ENCODE measurements around the gene TCF12.

Gene TCF12

DNA sequence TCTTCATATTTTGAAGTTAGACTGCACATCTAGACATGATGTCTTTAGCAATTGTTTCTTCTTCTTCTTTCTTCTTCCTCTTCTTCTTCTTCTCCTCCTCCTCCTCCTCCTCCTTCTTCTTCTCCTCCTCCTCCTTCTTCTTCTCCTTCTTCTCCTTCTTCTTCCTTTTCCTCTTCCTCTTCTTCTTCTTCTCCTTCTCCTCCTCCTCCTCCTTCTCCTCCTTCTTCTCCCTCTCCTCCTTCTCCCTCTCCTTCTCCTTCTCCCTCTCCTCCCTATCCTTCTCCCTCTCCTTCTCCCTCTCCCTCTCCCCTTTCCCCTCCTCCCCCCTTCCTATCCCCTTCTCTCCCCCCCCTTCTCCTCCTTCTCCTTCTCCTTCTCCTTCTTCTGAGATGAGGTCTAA lies 21.9 kb downstream of the TCF12 start:
- H3K9me3 ChIP-seq (ENCODE audit: low read length) = 0 out of 2 replicates have a peak, but pooled peaks cover 8% of the 10 kb centered on the region
- no peak overlapping the region for H3K4me2 ChIP-seq (ENCODE audit: low read length)
- H4K20me1 ChIP-seq (ENCODE audit: insufficient read depth, low read length) = no peaks in the 10 kb centered on the region
- no peaks in the 10 kb centered on the region for H3K9me2 ChIP-seq (ENCODE audit: low read depth, low read length)
- peaks cover 96% of the 10 kb centered on the region for H3K79me2 ChIP-seq (ENCODE audit: insufficient read depth, low read length)
- no peak overlapping the region for H3K27ac ChIP-seq (ENCODE audit: low read depth, low read length, poor library complexity, severe bottlenecking)
- H3K27me3 ChIP-seq (ENCODE audit: insufficient read depth, low read length) = no peaks in the 10 kb centered on the region
- peaks cover 29% of the 10 kb centered on the region for H3K4me1 ChIP-seq (ENCODE audit: insufficient read depth, low read length, severe bottlenecking)
- H3K9ac ChIP-seq (ENCODE audit: low read length) = no peak overlapping the region
- H3K4me3 ChIP-seq (ENCODE audit: low read depth, low read length, poor library complexity, severe bottlenecking) = no peak overlapping the region
- peaks cover 62% of the 10 kb centered on the region for H3K36me3 ChIP-seq (ENCODE audit: insufficient read depth, low read length)
- H3F3A ChIP-seq (ENCODE audit: insufficient read depth, low read length) = peaks cover 9% of the 10 kb centered on the region; the same call in 1 of the 2 replicates
- H2AFZ ChIP-seq (ENCODE audit: low read length) = no peak overlapping the region
- TF ChIP-seq CTCF (IDR thresholded peaks at IDR 0.05; ENCODE audit: low read length) (no peak), EZH2 (IDR thresholded peaks at IDR 0.05; ENCODE audit: borderline replicate concordance, low read length) (no peak)

DNA sequence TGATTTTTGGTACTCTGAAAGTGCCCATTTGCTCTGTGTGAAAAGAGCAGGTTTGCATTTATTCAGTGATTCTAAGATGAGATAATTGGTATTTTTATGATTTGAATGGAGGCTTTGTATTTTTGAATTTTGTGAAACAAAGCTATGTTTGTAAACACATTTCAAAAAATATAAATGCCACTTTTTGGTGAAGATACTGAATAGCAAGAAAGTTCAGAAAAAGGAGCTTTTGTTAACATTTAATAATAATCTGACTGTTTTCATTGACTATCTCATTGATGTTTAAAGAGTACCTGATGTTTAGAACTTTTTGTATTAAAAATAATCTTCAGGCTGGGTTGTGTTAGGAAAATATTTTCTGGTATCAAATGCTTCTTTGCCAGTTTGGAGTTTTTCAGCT lies 23.7 kb downstream of the TCF12 start:
- Histone ChIP-seq H3K9ac (ENCODE audit: low read length) (no peak overlapping the region), H3K4me2 (ENCODE audit: low read length) (no peak overlapping the region)
- no peak for TF ChIP-seq CTCF (IDR thresholded peaks at IDR 0.05; ENCODE audit: low read length)
- no peak for TF ChIP-seq EZH2 (IDR thresholded peaks at IDR 0.05; ENCODE audit: borderline replicate concordance, low read length)

DNA sequence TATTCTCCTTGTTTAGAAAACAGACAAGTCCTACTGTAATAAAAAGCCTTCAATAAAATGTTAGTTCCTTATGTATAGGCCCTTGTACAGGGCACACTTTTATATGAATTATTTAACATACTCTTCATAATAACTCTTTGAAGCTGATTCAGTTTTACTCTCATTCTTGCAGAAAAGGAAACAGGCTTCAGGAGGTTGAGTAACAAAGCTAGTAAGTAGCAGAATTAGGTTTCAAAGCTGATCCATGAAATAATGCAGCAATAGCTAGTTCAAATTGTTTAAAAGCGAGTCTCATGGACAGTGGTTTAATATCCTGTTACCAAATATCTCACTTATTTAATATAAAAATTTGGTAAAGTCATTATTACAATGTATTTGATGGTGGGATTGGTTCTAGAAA lies 25.0 kb downstream of the TCF12 start:
- H3K4me2 ChIP-seq (ENCODE audit: low read length) = no peak overlapping the region
- no peak overlapping the region for H3K4me3 ChIP-seq (ENCODE audit: low read depth, low read length, poor library complexity, severe bottlenecking)
- H3K9me2 ChIP-seq (ENCODE audit: low read depth, low read length) = no peaks in the 10 kb centered on the region
- H3K9me3 ChIP-seq (ENCODE audit: low read length) = peaks cover 9% of the 10 kb centered on the region; the same call in 1 of the 2 replicates
- peaks cover 68% of the 10 kb centered on the region for H3K36me3 ChIP-seq (ENCODE audit: insufficient read depth, low read length)
- no peaks in the 10 kb centered on the region for H3K27me3 ChIP-seq (ENCODE audit: insufficient read depth, low read length)
- H3K27ac ChIP-seq (ENCODE audit: low read depth, low read length, poor library complexity, severe bottlenecking) = no peak overlapping the region
- peaks cover 95% of the 10 kb centered on the region for H3K79me2 ChIP-seq (ENCODE audit: insufficient read depth, low read length)
- no peaks in the 10 kb centered on the region for H4K20me1 ChIP-seq (ENCODE audit: insufficient read depth, low read length)
- H3K9ac ChIP-seq (ENCODE audit: low read length) = no peak overlapping the region
- peaks cover 9% of the 10 kb centered on the region; the same call in 1 of the 2 replicates for H3F3A ChIP-seq (ENCODE audit: insufficient read depth, low read length)
- no peak for TF ChIP-seq EZH2 (IDR thresholded peaks at IDR 0.05; ENCODE audit: borderline replicate concordance, low read length)
- no peak for TF ChIP-seq CTCF (IDR thresholded peaks at IDR 0.05; ENCODE audit: low read length)
- H3K4me1 ChIP-seq (ENCODE audit: insufficient read depth, low read length, severe bottlenecking) = peaks cover 29% of the 10 kb centered on the region
- H2AFZ ChIP-seq (ENCODE audit: low read length) = no peak overlapping the region

More for the DNA sequence above, 23.7 kb downstream of the TCF12 start:
- Histone ChIP-seq H3F3A (ENCODE audit: insufficient read depth, low read length) (peaks cover 9% of the 10 kb centered on the region; the same call in 1 of the 2 replicates), H3K9me2 (ENCODE audit: low read depth, low read length) (no peaks in the 10 kb centered on the region), H3K36me3 (ENCODE audit: insufficient read depth, low read length) (peaks cover 58% of the 10 kb centered on the region), H3K79me2 (ENCODE audit: insufficient read depth, low read length) (peaks cover 95% of the 10 kb centered on the region), H3K4me3 (ENCODE audit: low read depth, low read length, poor library complexity, severe bottlenecking) (no peak overlapping the region), H2AFZ (ENCODE audit: low read length) (no peak overlapping the region), H3K9me3 (ENCODE audit: low read length) (peaks cover 9% of the 10 kb centered on the region; the same call in 1 of the 2 replicates), H3K27me3 (ENCODE audit: insufficient read depth, low read length) (no peaks in the 10 kb centered on the region), H3K27ac (ENCODE audit: low read depth, low read length, poor library complexity, severe bottlenecking) (no peak overlapping the region), H4K20me1 (ENCODE audit: insufficient read depth, low read length) (no peaks in the 10 kb centered on the region), H3K4me1 (ENCODE audit: insufficient read depth, low read length, severe bottlenecking) (peaks cover 29% of the 10 kb centered on the region)
